HUDEP-2 (cell line): Measurements from ENCODE around the gene NLGN2.

Source experiments
- DNase-seq, 76 experiments: peaks; one replicate each; lab custom pipeline; 2025; ENCODE audit not compliant: unreplicated experiment in 76 of 76; lab: John Stamatoyannopoulos, UW

Gene NLGN2

DNA sequence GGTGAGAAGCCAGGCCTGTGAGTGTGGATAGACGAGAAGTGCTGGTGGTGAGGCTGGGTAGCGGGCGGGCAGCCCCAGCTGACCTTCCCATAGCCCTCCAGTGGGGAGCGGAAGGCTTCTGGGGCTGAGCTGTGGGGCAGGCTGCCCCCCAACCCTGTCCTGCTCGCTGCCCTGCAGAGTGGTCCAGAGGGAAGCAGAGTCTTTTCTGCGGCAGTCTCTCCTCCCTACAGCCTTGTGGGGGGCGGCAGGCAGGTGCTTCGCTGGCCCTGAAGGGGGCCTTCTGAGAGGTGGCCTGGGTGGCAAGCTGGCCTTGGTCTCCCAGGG, 3.7 kb downstream of the NLGN2 start:
- DNase-seq = no peak

DNA sequence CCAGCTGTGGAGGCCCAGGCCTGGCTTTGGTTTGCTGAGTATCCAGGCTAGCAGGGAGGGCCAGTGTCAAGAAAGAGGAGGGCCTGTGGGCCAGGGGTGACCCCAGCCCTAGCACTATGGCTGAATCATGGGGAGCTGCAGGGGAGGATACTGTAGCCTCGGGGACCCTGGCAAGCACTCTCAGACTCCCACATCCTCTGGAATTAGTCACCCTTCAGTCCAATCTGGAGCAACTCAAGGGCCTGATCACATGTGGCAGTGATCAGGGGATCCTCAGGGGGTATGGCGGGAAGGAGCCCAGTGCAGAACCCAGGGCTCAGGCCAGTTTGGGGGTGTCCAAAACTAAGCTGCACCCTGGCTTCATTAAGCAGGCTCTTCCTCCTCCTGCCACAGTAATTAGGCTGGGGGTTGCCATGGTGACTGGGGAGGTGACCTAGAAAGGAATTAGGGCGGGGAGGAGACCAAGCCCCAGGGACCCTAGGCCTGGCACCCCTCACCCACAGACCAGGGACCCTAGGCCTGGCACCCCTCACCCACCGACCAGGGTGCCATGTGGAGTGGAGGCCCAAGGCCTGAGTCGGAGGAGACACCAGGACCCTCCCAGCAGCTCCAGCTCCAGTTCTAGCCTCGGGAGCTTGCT, 5.8 kb downstream of the NLGN2 start:
- DNase-seq = no peak

DNA sequence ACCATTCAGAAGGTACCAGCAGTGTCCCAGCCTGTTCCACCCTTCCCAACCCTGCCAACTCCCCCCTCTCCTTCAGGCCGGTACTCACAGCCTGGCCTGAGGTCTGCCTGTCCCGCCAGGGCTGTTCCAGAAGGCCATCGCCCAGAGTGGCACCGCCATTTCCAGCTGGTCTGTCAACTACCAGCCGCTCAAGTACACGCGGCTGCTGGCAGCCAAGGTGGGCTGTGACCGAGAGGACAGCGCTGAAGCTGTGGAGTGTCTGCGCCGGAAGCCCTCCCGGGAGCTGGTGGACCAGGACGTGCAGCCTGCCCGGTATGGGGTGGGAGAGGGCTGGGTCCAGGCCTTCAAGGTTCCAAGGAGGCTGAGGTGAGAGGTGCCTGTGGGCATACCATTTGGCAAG, 7.2 kb downstream of the NLGN2 start:
- DNase-seq = no peak

- no peak for DNase-seq
Observed at GRCh38 chr17:7415784-7416183, 8.1 kb downstream of the NLGN2 start.

DNA sequence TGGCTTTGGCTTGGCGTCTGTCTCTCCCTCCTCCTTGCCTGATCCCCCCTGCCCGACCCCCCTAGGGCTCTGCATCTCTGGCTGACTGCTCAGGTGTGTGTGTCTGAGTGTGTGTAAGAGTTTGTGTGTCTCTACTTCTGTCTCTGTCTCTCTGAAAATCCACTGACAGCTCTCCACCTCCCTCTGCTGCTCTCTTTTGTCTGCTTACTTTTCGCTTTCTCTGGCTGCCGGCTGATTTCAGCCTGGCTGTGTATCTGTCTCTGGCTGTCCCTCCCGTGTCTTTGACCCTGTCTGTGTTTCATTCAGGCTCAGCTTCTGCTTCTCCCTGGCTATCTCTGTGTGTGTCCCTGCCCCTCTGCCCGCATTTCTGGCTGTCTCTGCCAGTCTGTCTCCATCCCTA, 8.7 kb downstream of the NLGN2 start:
- DNase-seq = peak in 2 of 76 experiments; percentile 2 to 5

DNA sequence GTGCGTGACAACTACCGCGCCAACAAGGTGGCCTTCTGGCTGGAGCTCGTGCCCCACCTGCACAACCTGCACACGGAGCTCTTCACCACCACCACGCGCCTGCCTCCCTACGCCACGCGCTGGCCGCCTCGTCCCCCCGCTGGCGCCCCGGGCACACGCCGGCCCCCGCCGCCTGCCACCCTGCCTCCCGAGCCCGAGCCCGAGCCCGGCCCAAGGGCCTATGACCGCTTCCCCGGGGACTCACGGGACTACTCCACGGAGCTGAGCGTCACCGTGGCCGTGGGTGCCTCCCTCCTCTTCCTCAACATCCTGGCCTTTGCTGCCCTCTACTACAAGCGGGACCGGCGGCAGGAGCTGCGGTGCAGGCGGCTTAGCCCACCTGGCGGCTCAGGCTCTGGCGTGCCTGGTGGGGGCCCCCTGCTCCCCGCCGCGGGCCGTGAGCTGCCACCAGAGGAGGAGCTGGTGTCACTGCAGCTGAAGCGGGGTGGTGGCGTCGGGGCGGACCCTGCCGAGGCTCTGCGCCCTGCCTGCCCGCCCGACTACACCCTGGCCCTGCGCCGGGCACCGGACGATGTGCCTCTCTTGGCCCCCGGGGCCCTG, 9.5 kb downstream of the NLGN2 start:
- no peak for DNase-seq

DNA sequence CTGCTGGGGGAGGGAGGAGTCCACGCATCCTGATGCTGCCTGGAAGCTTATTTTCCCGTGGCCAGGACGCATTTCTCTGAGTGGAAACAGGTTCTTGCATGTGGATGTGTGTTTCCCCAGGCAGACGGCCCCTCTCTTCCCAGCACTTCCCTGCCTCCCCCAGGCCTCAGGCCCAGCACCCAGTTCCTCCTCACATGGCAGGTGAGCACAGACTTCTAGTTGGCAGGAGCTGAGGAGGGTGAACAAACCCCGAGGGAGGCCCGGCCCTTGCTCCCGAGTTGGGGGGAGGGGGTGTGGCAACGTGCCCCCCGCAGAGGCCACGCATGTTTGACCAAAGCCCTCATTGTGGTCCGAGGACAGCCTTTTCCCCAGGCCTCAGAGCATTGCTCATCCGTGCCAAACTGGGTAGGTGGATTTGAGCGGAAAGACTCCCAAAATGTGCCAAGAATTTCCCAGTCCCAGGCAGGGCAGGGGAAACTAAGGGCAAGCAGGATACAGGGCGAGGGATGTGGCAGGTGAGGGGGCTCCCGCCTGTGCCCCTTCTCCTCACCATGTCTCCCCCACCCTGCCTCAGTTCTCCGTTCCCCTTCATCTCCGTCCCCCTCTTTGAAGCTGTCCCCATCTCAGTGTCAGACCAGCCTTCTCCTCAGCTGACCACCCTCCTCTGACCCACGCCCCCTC, 11.0 kb downstream of the NLGN2 start:
- DNase-seq = no peak

GRCh38 chr17:7419819-7420610, 12.4 kb downstream of the NLGN2 start, which contains the start of gene SPEM1:
Gene SPEM1 (plus strand): TSS chr17:7420324. CDS start chr17:7420385, 61 bp downstream.
- DNase-seq = no peak

DNA sequence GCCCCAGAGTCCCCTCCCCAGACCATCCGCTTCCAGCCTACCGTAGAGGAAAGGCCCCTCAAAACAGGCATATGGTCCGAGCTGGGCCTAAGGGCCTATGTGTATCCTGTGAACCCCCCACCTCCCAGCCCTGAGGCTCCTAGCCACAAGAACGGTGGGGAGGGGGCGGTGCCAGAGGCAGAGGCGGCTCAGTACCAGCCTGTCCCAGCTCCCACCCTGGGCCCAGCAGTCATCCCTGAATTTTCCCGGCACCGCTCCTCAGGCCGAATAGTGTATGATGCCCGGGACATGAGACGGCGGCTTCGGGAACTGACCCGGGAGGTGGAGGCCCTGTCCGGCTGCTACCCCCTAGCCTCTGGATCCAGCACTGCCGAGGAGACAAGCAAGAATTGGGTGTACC, 13.5 kb downstream of the NLGN2 start:
- no peak for DNase-seq

GRCh38 chr17:7423679-7424078, 16.0 kb downstream of the NLGN2 start:
- no peak for DNase-seq

DNA sequence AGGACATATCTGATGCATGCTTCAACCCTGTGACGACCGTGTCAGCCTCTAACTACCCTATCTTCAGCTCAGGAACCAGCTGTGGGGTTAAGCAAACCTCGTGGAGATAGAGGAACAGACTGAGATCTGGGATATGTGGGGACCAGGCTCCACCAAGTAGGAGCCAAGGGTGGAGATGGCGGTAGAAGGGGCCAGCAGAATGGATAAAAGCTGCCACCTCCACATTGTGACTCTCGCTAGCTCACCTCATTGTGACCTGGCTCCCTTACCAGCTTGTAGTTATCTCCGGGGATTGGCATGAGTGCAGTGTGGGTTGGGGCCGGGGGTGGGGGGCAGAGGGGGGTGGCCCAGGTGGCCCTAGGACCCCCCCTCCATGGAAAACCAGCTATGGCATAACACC, 17.7 kb downstream of the NLGN2 start, which contains the start of gene SPEM2:
Gene SPEM2 (plus strand): TSS at position 301 of the 400 bp plus-strand sequence. CDS start 73 bp downstream, at position 374.
- no peak for DNase-seq

DNA sequence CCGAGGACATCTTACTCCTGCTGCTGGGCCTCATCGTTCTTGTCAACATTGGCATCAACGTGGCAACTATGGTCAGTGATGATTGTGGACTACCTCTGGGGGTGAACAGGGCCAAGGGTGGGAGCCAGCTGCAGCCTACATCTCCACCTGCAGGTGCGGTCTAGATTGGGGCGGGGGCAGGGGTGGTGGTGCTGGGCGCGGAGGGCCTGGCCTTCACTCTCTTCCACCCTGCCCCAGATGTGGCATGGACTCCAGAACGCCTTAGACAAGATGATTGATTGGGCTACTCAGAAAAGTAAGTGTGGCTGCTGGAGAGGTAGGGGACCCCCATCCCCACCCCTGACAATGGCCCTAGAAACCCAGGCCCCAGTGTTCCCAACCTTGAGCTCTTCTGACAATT, 18.1 kb downstream of the NLGN2 start:
- no peak for DNase-seq

- DNase-seq = no peak
Observed at GRCh38 chr17:7426203-7426863, 18.7 kb downstream of the NLGN2 start.

DNA sequence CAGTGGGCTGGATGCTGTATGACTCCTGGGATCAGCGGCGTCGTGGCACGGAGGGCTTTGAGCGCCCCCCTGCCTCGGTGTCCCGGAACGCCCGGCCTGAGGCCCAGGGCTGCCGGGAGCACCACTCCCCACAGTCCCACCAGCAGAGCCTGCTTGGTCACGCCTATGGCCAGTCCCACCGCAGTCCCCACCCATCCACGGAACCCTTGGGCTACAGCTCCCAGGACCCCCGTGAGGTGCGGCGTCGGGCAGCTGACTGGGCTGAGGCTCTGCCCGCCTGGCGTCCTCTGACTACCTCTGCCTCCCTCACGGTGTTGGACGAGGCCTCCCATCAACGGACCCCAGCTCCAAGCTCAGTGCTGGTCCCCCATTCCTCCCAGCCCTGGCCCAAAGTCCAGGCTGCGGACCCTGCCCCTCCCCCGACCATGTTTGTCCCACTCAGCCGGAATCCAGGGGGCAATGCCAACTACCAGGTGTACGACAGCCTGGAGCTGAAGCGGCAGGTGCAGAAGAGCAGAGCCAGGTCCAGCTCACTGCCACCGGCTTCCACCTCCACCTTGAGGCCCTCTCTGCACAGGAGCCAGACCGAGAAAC, 19.3 kb downstream of the NLGN2 start:
- no peak for DNase-seq

GRCh38 chr17:7427549-7427948, 19.9 kb downstream of the NLGN2 start:
- DNase-seq = no peak

GRCh38 chr17:7428557-7428956, 20.9 kb downstream of the NLGN2 start, which contains the start of gene SPEM3:
Gene SPEM3 (plus strand): TSS chr17:7428857. CDS start chr17:7428903, 46 bp downstream.
- no peak for DNase-seq

- no peak for DNase-seq
Observed at GRCh38 chr17:7429722-7430121, 22.1 kb downstream of the NLGN2 start.

DNA sequence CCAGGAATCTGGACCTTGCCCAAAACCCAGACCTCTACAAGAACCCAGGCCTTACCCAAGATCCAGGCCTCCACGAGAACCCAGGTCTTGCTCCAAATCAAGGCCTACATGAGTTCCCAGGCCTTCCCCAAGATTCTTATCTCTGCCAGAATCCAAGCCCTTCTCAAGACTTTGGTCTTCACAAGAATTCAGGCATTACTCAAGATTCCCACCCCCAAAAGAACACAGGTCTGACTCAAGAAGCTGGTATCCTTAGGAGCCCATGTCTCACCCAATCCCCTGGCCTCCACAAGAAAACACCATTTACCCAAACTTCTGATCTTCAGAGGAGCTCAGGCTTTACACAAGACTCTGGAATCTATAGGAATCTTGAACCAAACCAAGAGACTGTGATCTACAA, 23.6 kb downstream of the NLGN2 start:
- no peak for DNase-seq

GRCh38 chr17:7432296-7432695, 24.7 kb downstream of the NLGN2 start:
- no peak for DNase-seq
